NCI-H82 (cell line): ENCODE measurements around the gene SLC14A1.

Experiments used
- DNase-seq: peaks from one replicate; lab custom pipeline; 2025; lab: John Stamatoyannopoulos, UW

The SLC14A1 gene

GRCh38 chr18:45801416-45802004, 77.5 kb downstream of the SLC14A1 start:
- no peak for DNase-seq
